ENCODE results near the gene ARHGAP22. TPM values are rescaled to one million over a fixed set of nuclear protein-coding genes. Genes with fewer than 3 reads are reported as not detected.

The ARHGAP22 gene
- total RNA-seq, 1 experiment from 2014 or later, result 9.9 TPM

DNA sequence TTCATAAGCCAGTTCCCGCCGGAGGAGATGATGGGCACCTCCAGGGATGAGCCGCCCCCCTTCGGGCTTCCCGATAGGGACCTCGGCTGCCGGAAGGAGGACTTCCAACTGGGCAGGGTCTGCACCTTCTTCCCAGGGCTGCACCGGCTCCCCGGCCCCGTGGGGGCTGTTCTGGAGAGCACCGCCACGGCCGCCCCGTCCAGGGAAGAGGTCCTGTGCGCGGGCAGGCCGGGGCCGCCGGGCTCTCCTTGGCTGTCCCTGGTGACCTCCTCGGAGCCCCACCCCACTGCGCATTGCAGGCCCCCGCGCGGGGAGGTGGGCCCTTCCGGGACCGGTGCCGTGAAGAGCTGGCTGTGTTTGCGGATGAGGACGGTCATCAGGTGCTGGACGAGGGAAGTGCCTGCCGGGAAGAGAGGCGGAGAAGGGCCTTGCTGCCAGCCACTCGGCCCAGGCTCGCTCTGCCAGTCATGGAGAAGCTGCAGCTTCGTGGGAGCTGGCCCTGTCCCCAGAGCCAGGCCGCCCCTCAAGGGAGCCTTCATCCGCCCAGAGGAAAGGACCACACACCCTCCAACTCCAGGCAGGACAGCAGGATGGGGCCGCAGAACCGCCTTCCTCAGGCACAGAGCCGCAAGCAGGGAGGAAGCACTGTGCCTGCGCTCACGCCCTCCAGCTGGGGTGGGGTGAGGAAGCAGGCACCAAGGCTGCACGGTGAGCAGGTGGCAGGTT is 154.0 kb downstream of the ARHGAP22 start (continued):
- TF ChIP-seq, protein P1, sequence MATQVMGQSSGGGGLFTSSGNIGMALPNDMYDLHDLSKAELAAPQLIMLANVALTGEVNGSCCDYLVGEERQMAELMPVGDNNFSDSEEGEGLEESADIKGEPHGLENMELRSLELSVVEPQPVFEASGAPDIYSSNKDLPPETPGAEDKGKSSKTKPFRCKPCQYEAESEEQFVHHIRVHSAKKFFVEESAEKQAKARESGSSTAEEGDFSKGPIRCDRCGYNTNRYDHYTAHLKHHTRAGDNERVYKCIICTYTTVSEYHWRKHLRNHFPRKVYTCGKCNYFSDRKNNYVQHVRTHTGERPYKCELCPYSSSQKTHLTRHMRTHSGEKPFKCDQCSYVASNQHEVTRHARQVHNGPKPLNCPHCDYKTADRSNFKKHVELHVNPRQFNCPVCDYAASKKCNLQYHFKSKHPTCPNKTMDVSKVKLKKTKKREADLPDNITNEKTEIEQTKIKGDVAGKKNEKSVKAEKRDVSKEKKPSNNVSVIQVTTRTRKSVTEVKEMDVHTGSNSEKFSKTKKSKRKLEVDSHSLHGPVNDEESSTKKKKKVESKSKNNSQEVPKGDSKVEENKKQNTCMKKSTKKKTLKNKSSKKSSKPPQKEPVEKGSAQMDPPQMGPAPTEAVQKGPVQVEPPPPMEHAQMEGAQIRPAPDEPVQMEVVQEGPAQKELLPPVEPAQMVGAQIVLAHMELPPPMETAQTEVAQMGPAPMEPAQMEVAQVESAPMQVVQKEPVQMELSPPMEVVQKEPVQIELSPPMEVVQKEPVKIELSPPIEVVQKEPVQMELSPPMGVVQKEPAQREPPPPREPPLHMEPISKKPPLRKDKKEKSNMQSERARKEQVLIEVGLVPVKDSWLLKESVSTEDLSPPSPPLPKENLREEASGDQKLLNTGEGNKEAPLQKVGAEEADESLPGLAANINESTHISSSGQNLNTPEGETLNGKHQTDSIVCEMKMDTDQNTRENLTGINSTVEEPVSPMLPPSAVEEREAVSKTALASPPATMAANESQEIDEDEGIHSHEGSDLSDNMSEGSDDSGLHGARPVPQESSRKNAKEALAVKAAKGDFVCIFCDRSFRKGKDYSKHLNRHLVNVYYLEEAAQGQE (IDR thresholded peaks at IDR 0.05; ENCODE audit: low read depth), result no peak
- TF ChIP-seq FOSL1 (IDR thresholded peaks at IDR 0.05; ENCODE audit: low read depth) (no peak), YY1 (IDR thresholded peaks at IDR 0.05; ENCODE audit: extremely low read depth, insufficient replicate concordance, low read depth, low read length) (no peak), CEBPB (IDR thresholded peaks at IDR 0.05; ENCODE audit: low read depth) (no peak)

DNA sequence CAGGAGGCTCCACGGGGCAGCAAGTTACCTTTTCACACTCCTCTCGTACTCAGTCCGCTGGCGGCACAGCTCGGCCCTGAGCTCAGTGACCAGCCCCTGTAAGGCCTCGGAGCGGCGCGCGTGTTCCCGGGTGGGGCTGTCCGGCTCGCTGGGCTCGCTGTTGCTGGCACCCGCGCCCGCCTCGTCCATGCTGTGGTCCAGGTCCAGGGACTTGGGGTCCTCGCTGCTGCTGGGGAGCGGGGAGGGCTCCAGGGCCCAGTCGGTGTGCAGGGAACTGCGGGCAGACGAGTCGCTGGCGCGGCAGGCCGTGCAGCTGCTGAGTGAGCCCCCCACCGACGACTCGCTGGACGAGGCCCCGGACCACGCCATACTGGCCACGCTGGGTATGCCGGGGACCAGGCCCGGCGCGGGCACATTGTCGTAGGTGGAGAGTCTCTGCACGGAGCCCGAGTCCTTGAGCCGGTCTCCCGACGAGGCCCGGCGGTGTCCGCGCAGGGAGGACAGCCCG is 154.6 kb downstream of the ARHGAP22 start:
- H3K36me3 ChIP-seq (ENCODE audit: control insufficient read depth in 1 of 2, insufficient read depth in 2 of 2, low read length in 2 of 2), result no peaks in the 10 kb centered on the region
- H4K20me1 ChIP-seq (ENCODE audit: insufficient read depth), result no peaks in the 10 kb centered on the region
- no peaks in the 10 kb centered on the region for H3K79me2 ChIP-seq (ENCODE audit: insufficient read depth, low read length)
- H3K9ac ChIP-seq (ENCODE audit: low read length), result no peak overlapping the region
- no peak for ATAC-seq
- CTCF ChIA-PET, result no interaction called here
- intact Hi-C loops (cut with micrococcal nuclease), result no loop called here
- H3K4me3 ChIP-seq (replicated peaks in 1 of 2; ENCODE audit: low read depth in 1 of 2, low read length in 2 of 2), result no peak overlapping the region
- no peaks in the 10 kb centered on the region for H3K27me3 ChIP-seq (ENCODE audit: insufficient read depth, low read length)
- POLR2A ChIA-PET, result no interaction called here
- H3K9me2 ChIP-seq (ENCODE audit: insufficient read depth), result no peaks in the 10 kb centered on the region
- H3K4me1 ChIP-seq (ENCODE audit: control insufficient read depth in 1 of 2, insufficient read depth in 2 of 2, low read length in 2 of 2), result no peaks in the 10 kb centered on the region; a peak in 1 of 4 replicates
- no peak overlapping the region for H3K4me2 ChIP-seq (ENCODE audit: low read length)
- no TSS peak for BruUV-seq (replicated peaks)
- H3K9me3 ChIP-seq (ENCODE audit: control insufficient read depth in 1 of 2, insufficient read depth in 1 of 2, low read depth in 1 of 2, low read length in 2 of 2), result no peaks in the 10 kb centered on the region
- no peak for DNase-seq (ENCODE audit: low read depth, low spot score)
- H3K27ac ChIP-seq (ENCODE audit: low read depth, low read length), result no peak overlapping the region
- H2AFZ ChIP-seq (ENCODE audit: low read depth, low read length, poor library complexity, severe bottlenecking), result no peak overlapping the region
- RAD21 ChIA-PET (ENCODE audit: low non-redundant PET in 1 of 2, low total read pairs in 2 of 2, uncharacterized antibody in 2 of 2, unreplicated experiment in 2 of 2), result no interaction called here
- TF ChIP-seq, protein P2, sequence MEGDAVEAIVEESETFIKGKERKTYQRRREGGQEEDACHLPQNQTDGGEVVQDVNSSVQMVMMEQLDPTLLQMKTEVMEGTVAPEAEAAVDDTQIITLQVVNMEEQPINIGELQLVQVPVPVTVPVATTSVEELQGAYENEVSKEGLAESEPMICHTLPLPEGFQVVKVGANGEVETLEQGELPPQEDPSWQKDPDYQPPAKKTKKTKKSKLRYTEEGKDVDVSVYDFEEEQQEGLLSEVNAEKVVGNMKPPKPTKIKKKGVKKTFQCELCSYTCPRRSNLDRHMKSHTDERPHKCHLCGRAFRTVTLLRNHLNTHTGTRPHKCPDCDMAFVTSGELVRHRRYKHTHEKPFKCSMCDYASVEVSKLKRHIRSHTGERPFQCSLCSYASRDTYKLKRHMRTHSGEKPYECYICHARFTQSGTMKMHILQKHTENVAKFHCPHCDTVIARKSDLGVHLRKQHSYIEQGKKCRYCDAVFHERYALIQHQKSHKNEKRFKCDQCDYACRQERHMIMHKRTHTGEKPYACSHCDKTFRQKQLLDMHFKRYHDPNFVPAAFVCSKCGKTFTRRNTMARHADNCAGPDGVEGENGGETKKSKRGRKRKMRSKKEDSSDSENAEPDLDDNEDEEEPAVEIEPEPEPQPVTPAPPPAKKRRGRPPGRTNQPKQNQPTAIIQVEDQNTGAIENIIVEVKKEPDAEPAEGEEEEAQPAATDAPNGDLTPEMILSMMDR (IDR thresholded peaks at IDR 0.05 in 2 of 3, conservative IDR thresholded peaks at IDR 0.05 in 1 of 3; ENCODE audit: borderline replicate concordance in 1 of 3, insufficient read depth in 1 of 3, low read depth in 2 of 3, low read length in 2 of 3), result no peak
- TF ChIP-seq TCF7L2 (IDR thresholded peaks at IDR 0.05; ENCODE audit: borderline replicate concordance, extremely low read depth, insufficient read depth, insufficient read length) (no peak), FOSL1 (IDR thresholded peaks at IDR 0.05; ENCODE audit: low read depth) (no peak), SIN3A (IDR thresholded peaks at IDR 0.05; ENCODE audit: low read depth) (no peak), JUND (IDR thresholded peaks at IDR 0.05) (no peak), ZFX (IDR thresholded peaks at IDR 0.05) (no peak), SP1 (IDR thresholded peaks at IDR 0.05; ENCODE audit: low read depth) (no peak), POLR2AphosphoS5 (IDR thresholded peaks at IDR 0.05; ENCODE audit: low read depth, low read length) (no peak), ELF1 (IDR thresholded peaks at IDR 0.05; ENCODE audit: borderline replicate concordance, low read depth) (no peak), RAD21 (IDR thresholded peaks at IDR 0.05; ENCODE audit: low read depth) (no peak)
- TF ChIP-seq, protein P3, sequence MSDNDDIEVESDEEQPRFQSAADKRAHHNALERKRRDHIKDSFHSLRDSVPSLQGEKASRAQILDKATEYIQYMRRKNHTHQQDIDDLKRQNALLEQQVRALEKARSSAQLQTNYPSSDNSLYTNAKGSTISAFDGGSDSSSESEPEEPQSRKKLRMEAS (IDR thresholded peaks at IDR 0.05), result no peak
- TF ChIP-seq, protein P4, sequence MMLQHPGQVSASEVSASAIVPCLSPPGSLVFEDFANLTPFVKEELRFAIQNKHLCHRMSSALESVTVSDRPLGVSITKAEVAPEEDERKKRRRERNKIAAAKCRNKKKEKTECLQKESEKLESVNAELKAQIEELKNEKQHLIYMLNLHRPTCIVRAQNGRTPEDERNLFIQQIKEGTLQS (IDR thresholded peaks at IDR 0.05), result no peak
- TF ChIP-seq, protein P1 (IDR thresholded peaks at IDR 0.05; ENCODE audit: low read depth), result no peak

All from HCT116 (cell line).